Stimulated activated CD8-positive, alpha-beta memory T cell treated with anti-CD3 and anti-CD28 coated beads, Interleukin-7, amount 100 ng/mL, for 48 hours (primary cell): ENCODE data around the gene GBA3.

Experiments
- DNase-seq, 2 donors: peaks; one replicate each; pipeline ENCODE4 v3.0.0-alpha.2; 2020; ENCODE audit warnings: low read depth in 1 of 2; ENCODE audit errors: extremely low read depth in 1 of 2

The GBA3 gene

GRCh38 chr4:22695029-22695428 lies 2.3 kb downstream of the GBA3 start:
- DNase-seq = no peak

- DNase-seq = no peak
These were observed 3.2 kb downstream of the GBA3 start for GRCh38 chr4:22695917-22696316.

GRCh38 chr4:22703912-22704311 lies 11.2 kb downstream of the GBA3 start:
- no peak for DNase-seq

- no peak for DNase-seq
These were observed 14.7 kb downstream of the GBA3 start for GRCh38 chr4:22707390-22707789.

- DNase-seq = no peak
These were observed 16.2 kb downstream of the GBA3 start for GRCh38 chr4:22708961-22709360.

GRCh38 chr4:22712105-22712504 lies 19.4 kb downstream of the GBA3 start:
- DNase-seq = no peak

GRCh38 chr4:22712529-22712928 lies 19.8 kb downstream of the GBA3 start:
- no peak for DNase-seq

GRCh38 chr4:22713841-22714240 lies 21.1 kb downstream of the GBA3 start:
- no peak for DNase-seq

GRCh38 chr4:22719218-22719617 lies 26.5 kb downstream of the GBA3 start:
- DNase-seq = no peak

GRCh38 chr4:22720091-22720490 lies 27.4 kb downstream of the GBA3 start:
- no peak for DNase-seq

- no peak for DNase-seq
These were observed 28.5 kb downstream of the GBA3 start for GRCh38 chr4:22721204-22721603.

GRCh38 chr4:22730021-22730420 lies 37.3 kb downstream of the GBA3 start:
- DNase-seq = no peak

GRCh38 chr4:22733816-22734215 lies 41.1 kb downstream of the GBA3 start:
- no peak for DNase-seq

GRCh38 chr4:22736912-22737311 lies 44.2 kb downstream of the GBA3 start:
- DNase-seq = no peak

- no peak for DNase-seq
These were observed 47.2 kb downstream of the GBA3 start for GRCh38 chr4:22739968-22740367.

- no peak for DNase-seq
These were observed 49.0 kb downstream of the GBA3 start for GRCh38 chr4:22741744-22742143.

- DNase-seq = no peak
These were observed 50.6 kb downstream of the GBA3 start for GRCh38 chr4:22743290-22743689.

- DNase-seq = no peak
These were observed 51.8 kb downstream of the GBA3 start for GRCh38 chr4:22744478-22745062.

- no peak for DNase-seq
These were observed 52.5 kb downstream of the GBA3 start for GRCh38 chr4:22745234-22745633.

- no peak for DNase-seq
These were observed 61.4 kb downstream of the GBA3 start for GRCh38 chr4:22754116-22754515.

GRCh38 chr4:22762548-22762947 lies 69.8 kb downstream of the GBA3 start:
- DNase-seq = no peak

GRCh38 chr4:22764183-22764582 lies 71.4 kb downstream of the GBA3 start:
- no peak for DNase-seq

GRCh38 chr4:22766068-22766467 lies 73.3 kb downstream of the GBA3 start:
- DNase-seq = no peak
